HuH-7 (cell line): ENCODE results near the gene SEC31A.
A peak's percentile ranks its signal among the peaks of the same experiment; 100 is the strongest.
"Not testable (repeated sequence)": the region's sequence is repeated elsewhere in the genome, so short reads cannot be mapped to it uniquely, and the experiment has no call there.

Experiments
- DNase-seq: peaks from one replicate; pipeline ENCODE4 v3.0.0; 2011; ENCODE audit warnings: low spot score

The SEC31A gene

GRCh38 chr4:82890901-82891706 lies at the start of gene SEC31A:
Gene SEC31A, minus strand, starts transcription at chr4:82891153. Its CDS starts 9,217 bp downstream, at chr4:82881936.
- peak; percentile 69 for DNase-seq

- DNase-seq, result no peak
These were observed 48.5 kb upstream of the SEC31A start for GRCh38 chr4:82939414-82939813.

DNA sequence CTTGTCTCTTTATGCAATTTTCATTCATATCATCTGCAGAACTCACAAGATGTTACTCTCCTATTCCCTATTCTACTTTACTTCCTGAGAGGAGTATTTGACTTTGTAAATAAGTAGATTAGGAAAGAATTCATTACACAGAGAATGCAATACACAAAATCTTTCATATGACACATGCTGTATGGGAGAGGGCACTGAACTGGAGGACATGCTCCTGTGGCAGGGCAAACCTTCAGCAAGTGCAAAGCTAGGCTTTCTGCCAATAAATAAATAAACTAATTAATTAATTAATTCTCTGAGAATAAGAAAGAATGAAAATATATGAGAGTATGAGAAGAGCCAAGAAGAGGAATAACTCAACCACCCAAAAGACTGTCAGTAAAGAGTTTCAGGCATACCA lies 43.5 kb upstream of the SEC31A start:
- no peak for DNase-seq

- no peak for DNase-seq
These were observed 40.1 kb upstream of the SEC31A start for GRCh38 chr4:82930848-82931755.

DNA sequence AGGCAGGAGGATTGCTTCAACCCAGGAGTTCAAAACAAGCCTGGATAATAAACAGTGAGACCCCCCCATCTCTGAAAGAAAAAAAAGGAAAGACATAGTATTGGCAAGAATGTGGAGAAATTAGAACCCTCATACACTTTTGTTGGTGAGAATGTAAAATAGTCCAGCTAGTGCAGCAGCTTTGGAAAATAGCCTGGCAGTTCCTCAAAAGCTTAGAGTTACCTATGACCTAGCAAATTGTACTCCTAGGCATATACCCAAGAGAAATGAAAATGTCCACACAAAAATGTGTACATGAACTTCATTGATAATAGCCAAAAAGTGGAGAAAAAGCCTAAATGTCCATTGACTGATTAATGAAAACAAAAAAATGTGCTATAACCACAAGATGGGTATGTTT lies 30.8 kb upstream of the SEC31A start:
- DNase-seq, result no peak

GRCh38 chr4:82919386-82919785 lies 28.4 kb upstream of the SEC31A start:
- DNase-seq, result no peak

GRCh38 chr4:82918091-82918490 lies 27.1 kb upstream of the SEC31A start:
- no peak for DNase-seq

DNA sequence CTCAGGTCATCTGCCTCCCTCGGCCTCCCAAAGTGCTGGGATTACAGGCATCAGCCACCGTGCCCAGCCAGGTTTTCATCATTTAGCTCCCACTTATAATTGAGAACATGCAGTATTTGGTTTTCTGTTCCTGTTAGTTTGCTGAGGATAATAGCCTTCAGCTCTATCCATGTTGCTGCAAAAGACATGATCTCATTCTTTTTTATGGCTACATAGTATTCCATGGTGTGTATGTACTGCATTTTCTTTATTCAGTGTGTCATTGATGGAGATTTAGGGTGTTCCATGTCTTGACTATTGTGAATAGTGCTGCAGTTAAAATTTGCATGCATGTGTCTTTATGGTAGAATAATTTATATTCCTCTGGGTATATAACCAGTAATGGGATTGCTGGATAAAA lies 23.0 kb upstream of the SEC31A start:
- DNase-seq, result not testable (repeated sequence)

DNA sequence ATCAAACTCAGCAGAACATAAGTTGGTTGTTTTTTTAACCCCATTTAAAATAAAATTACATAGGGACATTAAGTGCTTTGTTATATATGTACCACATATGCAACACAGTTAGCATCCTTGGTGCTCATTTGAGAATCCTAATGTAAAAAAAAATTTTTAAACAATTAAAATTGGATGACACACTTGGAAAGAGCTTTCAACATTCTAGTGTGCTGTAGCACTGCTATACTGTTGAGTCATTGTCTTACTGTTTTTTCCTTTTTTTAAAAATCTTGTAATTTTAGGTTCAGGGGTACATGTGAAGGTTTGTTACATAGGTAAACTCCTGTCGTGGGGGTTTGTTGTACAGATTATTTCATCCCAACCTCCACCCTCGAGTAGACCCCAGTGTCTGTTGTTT lies 22.4 kb upstream of the SEC31A start:
- no peak for DNase-seq

GRCh38 chr4:82909326-82909725 lies 18.4 kb upstream of the SEC31A start:
- DNase-seq, result no peak

DNA sequence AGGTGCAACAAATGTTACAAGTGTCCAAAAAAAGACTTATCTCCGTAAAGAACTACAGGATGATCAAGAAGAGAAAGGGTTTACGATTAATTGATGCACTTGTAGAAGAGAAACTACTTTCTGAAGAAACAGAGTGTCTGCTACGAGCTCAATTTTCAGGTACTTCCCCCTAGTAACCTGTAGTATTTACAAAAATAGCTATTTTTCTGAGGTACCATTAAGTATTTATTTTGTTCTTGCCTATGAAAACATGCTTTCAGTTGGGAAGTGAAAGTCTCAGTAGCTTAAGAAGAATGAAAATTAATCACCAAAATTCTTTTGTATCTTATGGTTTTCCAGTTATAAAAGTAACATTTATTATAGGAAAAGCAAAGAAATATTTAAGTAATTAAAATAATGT lies 15.5 kb upstream of the SEC31A start:
- no peak for DNase-seq

DNA sequence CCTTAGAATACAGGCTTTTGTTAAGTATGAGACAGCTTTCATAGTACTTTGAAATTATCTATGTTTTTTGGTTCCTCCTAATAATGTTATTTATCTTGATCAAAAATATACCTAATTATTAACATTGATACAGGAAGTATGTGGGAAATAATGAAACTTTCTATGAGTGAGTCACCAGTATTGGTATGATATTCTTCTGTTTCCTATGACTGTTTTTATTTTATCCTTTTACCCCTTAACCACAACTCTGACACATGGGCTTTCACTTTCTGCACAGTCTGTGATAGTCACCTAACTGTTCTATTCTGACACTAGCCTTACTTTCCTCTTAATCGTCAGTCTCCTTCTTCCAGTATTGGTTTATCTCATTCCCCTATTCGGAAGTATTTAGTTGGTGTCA lies 14.3 kb upstream of the SEC31A start:
- no peak for DNase-seq

GRCh38 chr4:82903737-82904136 lies 12.8 kb upstream of the SEC31A start:
- no peak for DNase-seq

GRCh38 chr4:82901183-82901718 lies 10.3 kb upstream of the SEC31A start:
- no peak for DNase-seq

- peak; percentile 79 for DNase-seq
These were observed 9.6 kb upstream of the SEC31A start, which contains the start of gene THAP9 for GRCh38 chr4:82900411-82901182. Gene THAP9, plus strand, starts transcription at chr4:82900735. Its CDS starts 68 bp downstream, at chr4:82900803.

- no peak for DNase-seq
These were observed 9.1 kb upstream of the SEC31A start for GRCh38 chr4:82900066-82900410.

DNA sequence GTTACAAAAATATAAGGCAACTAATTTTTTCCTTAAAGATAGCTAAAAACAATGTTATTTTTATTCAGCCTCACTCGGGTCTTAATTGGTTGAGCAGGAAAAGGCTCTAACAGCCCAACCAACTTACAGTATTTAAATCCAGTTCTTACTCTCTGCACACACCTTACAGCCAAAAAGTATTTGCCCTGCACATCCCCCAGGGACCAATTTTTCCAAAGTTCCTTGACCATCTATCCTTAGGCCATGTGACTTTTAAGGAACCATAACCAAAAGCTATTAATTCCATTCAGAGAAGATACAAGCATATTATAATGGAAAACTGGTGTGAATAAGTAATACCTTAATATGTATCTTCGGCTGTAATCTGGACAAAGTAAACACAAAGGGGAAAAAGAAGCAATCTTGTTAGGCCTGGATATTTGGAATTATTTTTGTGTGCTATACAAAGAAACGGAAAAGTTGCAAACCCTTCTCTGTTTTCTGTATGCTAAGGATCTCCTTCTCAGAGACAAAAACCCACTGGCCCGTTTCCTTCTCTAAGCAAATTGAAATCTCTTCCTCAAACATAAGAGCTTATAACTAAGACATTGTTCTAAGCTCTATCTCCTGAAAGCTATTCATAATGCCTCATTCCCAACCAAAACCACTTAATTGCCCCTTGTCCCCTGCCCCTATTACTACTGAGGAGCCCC lies 8.6 kb upstream of the SEC31A start:
- DNase-seq, result no peak

GRCh38 chr4:82898322-82899243 lies 7.6 kb upstream of the SEC31A start:
- DNase-seq, result no peak

- no peak for DNase-seq
These were observed 5.8 kb upstream of the SEC31A start for GRCh38 chr4:82896755-82897154.

- no peak for DNase-seq
These were observed 3.0 kb upstream of the SEC31A start for GRCh38 chr4:82893942-82894341.
